SK-N-SH (cell line): Measurements from ENCODE around the gene HSPA5. TPM values are rescaled to one million over a fixed set of nuclear protein-coding genes. Genes with fewer than 3 reads are reported as not detected.
A peak's percentile ranks its signal among the peaks of the same experiment; 100 is the strongest.
"Not testable (repeated sequence)": the region's sequence is repeated elsewhere in the genome, so short reads cannot be mapped to it uniquely, and the experiment has no call there.

Source experiments
- CTCF ChIA-PET: fragments of 300-600, 350-600 bp; formaldehyde crosslinking; extraction: SDS; loops from one replicate; lab custom pipeline; 2021; lab: Yijun Ruan, JAX
- POLR2A ChIA-PET: fragments of 350-600 bp; sonication (Branson Sonifier 250); formaldehyde crosslinking; extraction: SDS; loops from one replicate; lab custom pipeline; 2020; ENCODE audit warnings: antibody characterized with exemption, inconsistent platforms; lab: Yijun Ruan, JAX
- DNase-seq: peaks from one replicate; pipeline ENCODE4 v3.0.0; 2012
- H2AFZ ChIP-seq: fragments of 200-600 bp; sonication (generic); 2 replicates; pipeline ENCODE4 v1.8.1; 2016; ENCODE audit warnings: antibody characterized with exemption, mild to moderate bottlenecking, low read depth
- H3F3A ChIP-seq: fragments of 200-600 bp; sonication (generic); replicated peaks from 2 replicates; pipeline ENCODE3; 2016; ENCODE audit warnings: antibody characterized with exemption, mild to moderate bottlenecking; ENCODE audit not compliant: insufficient read depth
- H3K27ac ChIP-seq, 2 experiments: fragments of 200-500 bp in 1 of 2; fragments of 200-600 bp in 1 of 2; sonication (Bioruptor generic) in 1 of 2; sonication (generic), shearing (Covaris generic) in 1 of 2; 2 replicates each; pipeline versions ENCODE4 v1.5.1 to v1.6.1; 2014 to 2016; ENCODE audit warnings: low read depth in 2 of 2, inconsistent platforms in 1 of 2, low read length in 1 of 2, mild to moderate bottlenecking in 1 of 2, mixed read lengths in 1 of 2
- H3K27me3 ChIP-seq: fragments of 200-600 bp; sonication (generic), shearing (Covaris generic); 2 replicates; pipeline ENCODE4 v1.6.1; 2016; ENCODE audit warnings: mixed run types; ENCODE audit not compliant: insufficient read depth
- H3K36me3 ChIP-seq, 2 experiments: fragments of 200-500 bp in 1 of 2; fragments of 200-600 bp in 1 of 2; sonication (Bioruptor generic) in 1 of 2; sonication (generic) in 1 of 2; replicated peaks in 1 of 2; 2 replicates each; pipeline versions ENCODE3 to v1.5.1; 2014 to 2016; ENCODE audit warnings: low read length in 1 of 2, mild to moderate bottlenecking in 1 of 2; ENCODE audit not compliant: insufficient read depth in 2 of 2, control insufficient read depth in 1 of 2
- H3K4me1 ChIP-seq, 2 experiments: fragments of 200-500 bp in 1 of 2; fragments of 200-600 bp in 1 of 2; sonication (Bioruptor generic) in 1 of 2; sonication (generic), shearing (Covaris generic) in 1 of 2; 2 replicates each; pipeline versions ENCODE4 v1.5.1 to v1.6.1; 2014 to 2016; ENCODE audit warnings: low read depth in 1 of 2, low read length in 1 of 2, mixed run types in 1 of 2; ENCODE audit not compliant: insufficient read depth in 2 of 2, control insufficient read depth in 1 of 2
- H3K4me2 ChIP-seq: fragments of 200-600 bp; sonication (generic), shearing (Covaris generic); 2 replicates; pipeline ENCODE4 v1.6.1; 2017; ENCODE audit warnings: mixed run types
- H3K4me3 ChIP-seq, 2 experiments: fragments of 200-500 bp in 1 of 2; fragments of 200-600 bp in 1 of 2; sonication (Bioruptor generic) in 1 of 2; sonication (generic), shearing (Covaris generic) in 1 of 2; 2 replicates each; pipeline versions ENCODE4 v1.5.1 to v1.8.1; 2014 to 2016; ENCODE audit warnings: low read depth in 2 of 2, inconsistent platforms in 1 of 2, low read length in 1 of 2, mild to moderate bottlenecking in 1 of 2, mixed read lengths in 1 of 2, moderate library complexity in 1 of 2
- H3K79me2 ChIP-seq: fragments of 200-600 bp; sonication (generic); 2 replicates; pipeline ENCODE4 v1.8.1; 2017; ENCODE audit warnings: mild to moderate bottlenecking; ENCODE audit not compliant: insufficient read depth
- H3K9ac ChIP-seq: fragments of 200-600 bp; sonication (generic); 2 replicates; pipeline ENCODE4 v1.6.1; 2017; ENCODE audit warnings: mixed run types
- H3K9me2 ChIP-seq: fragments of 200-600 bp; sonication (generic); 2 replicates; pipeline ENCODE4 v1.6.1; 2017; ENCODE audit warnings: mixed run types
- H3K9me3 ChIP-seq: fragments of 200-600 bp; sonication (generic); 2 replicates; pipeline ENCODE4 v1.6.1; 2017; ENCODE audit warnings: mixed run types, mild to moderate bottlenecking, moderate library complexity
- H4K20me1 ChIP-seq: fragments of 200-600 bp; sonication (generic); 2 replicates; pipeline ENCODE4 v1.6.1; 2017; ENCODE audit warnings: mild to moderate bottlenecking, mixed run types; ENCODE audit not compliant: insufficient read depth
- ELF1 ChIP-seq: IDR thresholded peaks from 2 replicates; pipeline ENCODE4 v1.4.0; 2012
- EZH2phosphoT487 ChIP-seq: fragments of 200-600 bp; sonication (generic); IDR thresholded peaks from 2 replicates; pipeline ENCODE4 v1.6.1; 2017; ENCODE audit warnings: low read depth, mixed run types, mild to moderate bottlenecking, antibody characterized with exemption, moderate library complexity, borderline replicate concordance
- FOXJ3 ChIP-seq: sonication (generic); formaldehyde crosslinking; IDR thresholded peaks from 2 replicates; pipeline ENCODE4 v1.5.1; 2020; ENCODE audit warnings: mild to moderate bottlenecking, missing genetic modification reagents
- GABPA ChIP-seq: IDR thresholded peaks from 2 replicates; pipeline ENCODE4 v1.4.0; 2012; ENCODE audit warnings: low read depth, mild to moderate bottlenecking
- JUND ChIP-seq: IDR thresholded peaks from 2 replicates; pipeline ENCODE4 v1.4.0; 2012
- MEF2A ChIP-seq: IDR thresholded peaks from 2 replicates; pipeline ENCODE4 v1.4.0; 2012; ENCODE audit warnings: low read depth, borderline replicate concordance
- MXI1 ChIP-seq: IDR thresholded peaks from 2 replicates; pipeline ENCODE4 v1.6.1; 2012; ENCODE audit warnings: mild to moderate bottlenecking, low read depth, low read length, improper control_type of control experiment
- NFIC ChIP-seq: IDR thresholded peaks from 2 replicates; pipeline ENCODE4 v1.4.0; 2012; ENCODE audit warnings: borderline replicate concordance
- NRF1 ChIP-seq: IDR thresholded peaks from 2 replicates; pipeline ENCODE4 v1.6.1; 2012; ENCODE audit warnings: low read depth, mild to moderate bottlenecking, low read length
- RAD21 ChIP-seq: IDR thresholded peaks from 2 replicates; pipeline ENCODE4 v1.6.1; 2012; ENCODE audit warnings: mild to moderate bottlenecking, low read length
- RXRA ChIP-seq: IDR thresholded peaks from 2 replicates; pipeline ENCODE4 v1.4.0; 2012; ENCODE audit warnings: low read depth, mild to moderate bottlenecking, borderline replicate concordance
- TAF1 ChIP-seq: IDR thresholded peaks from 2 replicates; pipeline ENCODE4 v1.6.1; 2012; ENCODE audit warnings: low read depth, mild to moderate bottlenecking, low read length, moderate library complexity, borderline replicate concordance
- TEAD4 ChIP-seq: IDR thresholded peaks from 2 replicates; pipeline ENCODE4 v1.4.0; 2012; ENCODE audit warnings: mild to moderate bottlenecking, borderline replicate concordance; ENCODE audit not compliant: insufficient read depth
- YY1 ChIP-seq: IDR thresholded peaks from 2 replicates; pipeline ENCODE4 v1.4.0; 2012; ENCODE audit warnings: low read depth, mild to moderate bottlenecking
- ZBTB33 ChIP-seq: IDR thresholded peaks from 2 replicates; pipeline ENCODE4 v1.4.0; 2012; ENCODE audit warnings: low read depth, borderline replicate concordance
- WGBS: methylation state at CpG from one replicate; pipeline ENCODE4 v1.1.6; 2017; ENCODE audit warnings: low lambda C conversion rate; 5-methylcytosine and 5-hydroxymethylcytosine counted together
- polyA plus RNA-seq, 3 experiments: library from polyadenylated mRNA; depleted of rRNA; stranded (reverse); fragments of >200 nt; gene quantifications; 2 replicates each; pipeline ENCODE4 v1.2.3, GENCODE V29; 2012
- TF ChIP-seq, protein P1 (sequence below): fragments of 150-350 bp; IDR thresholded peaks from 2 replicates; pipeline ENCODE4 v1.6.1; 2017; ENCODE audit warnings: antibody characterized with exemption, low read length, low read depth, borderline replicate concordance
- TF ChIP-seq, protein P2 (sequence below): fragments of 150-350 bp; IDR thresholded peaks from 2 replicates; pipeline ENCODE4 v1.6.1; 2016; ENCODE audit warnings: mild to moderate bottlenecking, low read depth, low read length

HSPA5 gene
- polyA plus RNA-seq, 1 of the 3 experiments (the other 2 are of a cell fraction), result 226 TPM

GRCh38 chr9:125241000-125241862 is at the start of gene HSPA5 (continued):
- TF ChIP-seq, protein P1, sequence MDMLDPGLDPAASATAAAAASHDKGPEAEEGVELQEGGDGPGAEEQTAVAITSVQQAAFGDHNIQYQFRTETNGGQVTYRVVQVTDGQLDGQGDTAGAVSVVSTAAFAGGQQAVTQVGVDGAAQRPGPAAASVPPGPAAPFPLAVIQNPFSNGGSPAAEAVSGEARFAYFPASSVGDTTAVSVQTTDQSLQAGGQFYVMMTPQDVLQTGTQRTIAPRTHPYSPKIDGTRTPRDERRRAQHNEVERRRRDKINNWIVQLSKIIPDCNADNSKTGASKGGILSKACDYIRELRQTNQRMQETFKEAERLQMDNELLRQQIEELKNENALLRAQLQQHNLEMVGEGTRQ, result no peak
- TF ChIP-seq YY1, result peak; percentile 45; the same call in 1 of the 2 replicates
- no peak for TF ChIP-seq EZH2phosphoT487
- no peak for TF ChIP-seq NFIC
- TF ChIP-seq MEF2A, result no peak
- no peak for TF ChIP-seq RXRA
- TF ChIP-seq, protein P2, sequence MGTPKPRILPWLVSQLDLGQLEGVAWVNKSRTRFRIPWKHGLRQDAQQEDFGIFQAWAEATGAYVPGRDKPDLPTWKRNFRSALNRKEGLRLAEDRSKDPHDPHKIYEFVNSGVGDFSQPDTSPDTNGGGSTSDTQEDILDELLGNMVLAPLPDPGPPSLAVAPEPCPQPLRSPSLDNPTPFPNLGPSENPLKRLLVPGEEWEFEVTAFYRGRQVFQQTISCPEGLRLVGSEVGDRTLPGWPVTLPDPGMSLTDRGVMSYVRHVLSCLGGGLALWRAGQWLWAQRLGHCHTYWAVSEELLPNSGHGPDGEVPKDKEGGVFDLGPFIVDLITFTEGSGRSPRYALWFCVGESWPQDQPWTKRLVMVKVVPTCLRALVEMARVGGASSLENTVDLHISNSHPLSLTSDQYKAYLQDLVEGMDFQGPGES, result peak; percentile 80; the same call in 1 of the 2 replicates
- TF ChIP-seq MXI1, result no peak
- no peak for TF ChIP-seq TEAD4
- peak; percentile 93 for TF ChIP-seq GABPA
- TF ChIP-seq ELF1, result no peak
- no peak for TF ChIP-seq RAD21

GRCh38 chr9:125286935-125287433 is 45.8 kb upstream of the HSPA5 start:
- H2AFZ ChIP-seq, H3K4me2 ChIP-seq, H3K27ac ChIP-seq, H3K9me3 ChIP-seq, H3K36me3 ChIP-seq, H3K9ac ChIP-seq, H3K9me2 ChIP-seq, H3K4me1 ChIP-seq, POLR2A ChIA-PET, H3K27me3 ChIP-seq, H3K4me3 ChIP-seq, H3F3A ChIP-seq, DNase-seq: not testable (repeated sequence)
- CTCF ChIA-PET, result interaction anchor here (1.4 to 1.5 kb wide), 2 partner anchors 21 to 74 kb away, joined by 4 read pairs; no protein-coding TSS in a partner anchor
- H4K20me1 ChIP-seq, result peaks cover 14% of the 10 kb centered on the region
- 96% methylated on average over 7 of the region's 7 CpGs for WGBS
- H3K79me2 ChIP-seq, result peaks cover 81% of the 10 kb centered on the region

GRCh38 chr9:125284855-125285254 is 43.7 kb upstream of the HSPA5 start:
- 84% methylated on average over 3 of the region's 3 CpGs for WGBS
- no peaks in the 10 kb centered on the region for H3K27me3 ChIP-seq
- H3K9ac ChIP-seq, result no peak overlapping the region
- H3K4me1 ChIP-seq, result no peaks in the 10 kb centered on the region
- H3K4me3 ChIP-seq, result no peak overlapping the region
- H3K27ac ChIP-seq, result no peak overlapping the region
- H3F3A ChIP-seq, result no peaks in the 10 kb centered on the region
- H3K36me3 ChIP-seq, result no peaks in the 10 kb centered on the region
- TF ChIP-seq JUND (no peak), NFIC (no peak), TAF1 (no peak), NRF1 (no peak), YY1 (no peak), FOXJ3 (CRISPR knock-in tag) (no peak), GABPA (no peak), MXI1 (no peak), ZBTB33 (no peak)
- CTCF ChIA-PET, result no interaction called here
- no peaks in the 10 kb centered on the region for H3K9me2 ChIP-seq
- H4K20me1 ChIP-seq, result peaks cover 14% of the 10 kb centered on the region
- POLR2A ChIA-PET, result no interaction called here
- peaks cover 94% of the 10 kb centered on the region for H3K79me2 ChIP-seq
- no peaks in the 10 kb centered on the region for H3K9me3 ChIP-seq
- DNase-seq, result no peak
- H3K4me2 ChIP-seq, result no peak overlapping the region
- no peak overlapping the region for H2AFZ ChIP-seq
